K562 (cell line): ENCODE measurements around the gene GABRA4. TPM values are rescaled to one million over a fixed set of nuclear protein-coding genes. Genes with fewer than 3 reads are reported as not detected.

Experiments used
- ATAC-seq: fragments of 200-7000 bp; cut with Tn5 transposase; 3 replicates; pipeline ENCODE4 v1.9.1; 2020; ENCODE audit warnings: moderate library complexity
- Bru-seq: library from RNA; stranded (reverse); fragments of 400-500 nt; gene quantifications from one replicate; lab custom pipeline; 2021; lab: Mats Ljungman, UMichigan
- BruChase-seq, 2 experiments: library from RNA; stranded (reverse); fragments of 400-500 nt; gene quantifications; one replicate each; lab custom pipeline; 2021; lab: Mats Ljungman, UMichigan
- BruUV-seq: library from RNA; stranded (reverse); fragments of 400-500 nt; replicated peaks from 2 replicates; lab custom pipeline; 2021; lab: Mats Ljungman, UMichigan
- CTCF ChIA-PET: fragments of 300-600 bp; formaldehyde crosslinking; extraction: SDS; loops from one replicate; lab custom pipeline; 2021; ENCODE audit warnings: low intra/inter-chr PET ratio; lab: Yijun Ruan, JAX
- POLR2A ChIA-PET: fragments of 300-600, 350-650 bp; sonication (Branson Sonifier 250); formaldehyde crosslinking; extraction: SDS; loops from one replicate; lab custom pipeline; 2021; ENCODE audit warnings: antibody characterized with exemption, inconsistent platforms; lab: Yijun Ruan, JAX
- DNase-seq, 4 experiments: peaks; one replicate each; pipeline versions ENCODE4 v3.0.0 to v3.0.0-alpha.2; 2011 to 2018; ENCODE audit warnings: low spot score in 3 of 4, mixed read lengths in 3 of 4; ENCODE audit errors: extremely low read depth in 1 of 4
- FAIRE-seq: peaks from 2 replicates; lab custom pipeline; 2011; peaks lifted over from hg19 to GRCh38; lab: Jason Lieb, UNC
- H2AFZ ChIP-seq: 2 replicates; pipeline ENCODE4 v1.6.0; 2011; ENCODE audit warnings: low read depth, low read length, control low read depth, inconsistent platforms
- H3K27ac ChIP-seq: fragments of 200-600 bp; 3 replicates; pipeline ENCODE4 v1.8.0; 2011; ENCODE audit warnings: low read depth, mild to moderate bottlenecking, control low read depth, inconsistent platforms, low read length, moderate library complexity, mixed read lengths; ENCODE audit errors: extremely low read depth
- H3K27me3 ChIP-seq, 2 experiments: fragments of 300-600 bp in 1 of 2; 2 replicates in 1 of 2; 3 replicates in 1 of 2; pipeline versions ENCODE4 v1.6.0 to v1.8.0; 2011; ENCODE audit warnings: inconsistent platforms in 2 of 2, low read length in 2 of 2, mild to moderate bottlenecking in 1 of 2, mixed read lengths in 1 of 2, moderate library complexity in 1 of 2; ENCODE audit not compliant: control insufficient read depth in 2 of 2, insufficient read depth in 2 of 2
- H3K36me3 ChIP-seq: fragments of 300-600 bp; 3 replicates; pipeline ENCODE4 v1.8.0; 2011; ENCODE audit warnings: mild to moderate bottlenecking, low read length, inconsistent platforms; ENCODE audit not compliant: control insufficient read depth, insufficient read depth
- H3K4me1 ChIP-seq, 2 experiments: fragments of 200-600 bp in 1 of 2; replicated peaks in 1 of 2; 2 replicates in 1 of 2; 3 replicates in 1 of 2; pipeline versions ENCODE4 v1.5.1 to v1.8.0; 2011; ENCODE audit warnings: inconsistent platforms in 2 of 2, low read length in 2 of 2, mild to moderate bottlenecking in 1 of 2, mixed read lengths in 1 of 2, moderate library complexity in 1 of 2; ENCODE audit not compliant: control insufficient read depth in 2 of 2, insufficient read depth in 2 of 2
- H3K4me2 ChIP-seq: 2 replicates; pipeline ENCODE4 v1.6.1; 2011; ENCODE audit warnings: low read length, control low read depth, inconsistent platforms, mixed read lengths; ENCODE audit not compliant: insufficient read depth
- H3K4me3 ChIP-seq: fragments of 200-600 bp; sonication (generic), shearing (Covaris generic); 2 replicates; pipeline ENCODE4 v1.5.1; 2016; ENCODE audit warnings: control low read depth, inconsistent platforms
- H3K79me2 ChIP-seq: fragments of 200-600 bp; 3 replicates; pipeline ENCODE4 v1.8.0; 2011; ENCODE audit warnings: low read length, inconsistent platforms; ENCODE audit not compliant: control insufficient read depth, insufficient read depth
- H3K9ac ChIP-seq, 2 experiments: 2 replicates each; pipeline versions ENCODE4 v1.6.0 to v1.6.1; 2011; ENCODE audit warnings: low read depth in 2 of 2, low read length in 2 of 2, control low read depth in 1 of 2, inconsistent platforms in 1 of 2, mild to moderate bottlenecking in 1 of 2, mixed read lengths in 1 of 2; ENCODE audit not compliant: insufficient read depth in 1 of 2
- H3K9me1 ChIP-seq: one replicate; pipeline ENCODE4 v1.6.0; 2011; ENCODE audit warnings: inconsistent platforms, mild to moderate bottlenecking, low read length, moderate library complexity; ENCODE audit not compliant: control insufficient read depth, insufficient read depth
- H3K9me3 ChIP-seq: replicated peaks from 2 replicates; pipeline ENCODE4 v1.5.1; 2011; ENCODE audit warnings: low read depth, low read length, inconsistent platforms; ENCODE audit not compliant: control insufficient read depth, insufficient read depth
- H4K20me1 ChIP-seq: replicated peaks from 2 replicates; pipeline ENCODE4 v1.6.1; 2011; ENCODE audit warnings: low read length, inconsistent platforms, mixed read lengths; ENCODE audit not compliant: control insufficient read depth, insufficient read depth
- ATF1 ChIP-seq, 2 experiments: fragments of 450-650 bp in 1 of 2; IDR thresholded peaks; 2 replicates each; pipeline ENCODE4 v1.6.1; 2016; ENCODE audit warnings: missing compliant biosample characterization in 1 of 2, missing genetic modification characterization in 1 of 2
- CHCHD3 ChIP-seq: fragments of 250-450 bp; sonication (Bioruptor Pico); IDR thresholded peaks from 2 replicates; pipeline ENCODE4 v2.1.2; 2022; ENCODE audit warnings: mild to moderate bottlenecking
- EP400 ChIP-seq: fragments of 450-650 bp; IDR thresholded peaks from 2 replicates; pipeline ENCODE4 v1.6.1; 2017; ENCODE audit warnings: antibody characterized with exemption, mild to moderate bottlenecking, moderate library complexity
- SLC30A9 ChIP-seq: fragments of 250-450 bp; sonication (Bioruptor Pico); IDR thresholded peaks from 2 replicates; pipeline ENCODE4 v1.8.0; 2022; ENCODE audit warnings: mild to moderate bottlenecking, moderate library complexity
- ZNF644 ChIP-seq: fragments of 200-800 bp; sonication (Bioruptor generic); IDR thresholded peaks from 2 replicates; pipeline ENCODE4 v1.6.1; 2016; ENCODE audit warnings: low read depth, missing genetic modification characterization, missing compliant biosample characterization
- ZNF764 ChIP-seq: fragments of 250-450 bp; sonication (Bioruptor Pico); IDR thresholded peaks from 2 replicates; pipeline ENCODE4 v1.4.0; 2020; ENCODE audit warnings: low read depth, mild to moderate bottlenecking, moderate library complexity
- WGBS: fragments of 100-300 bp; shearing (Covaris generic); methylation state at CpG from one replicate; pipeline ENCODE4 v1.1.6; 2016; ENCODE audit warnings: low coverage, mixed read lengths; ENCODE audit not compliant: insufficient coverage; ENCODE audit errors: missing lambda C conversion rate; 5-methylcytosine and 5-hydroxymethylcytosine counted together
- in situ Hi-C: fragments of 300-500 bp; cut with MboI; formaldehyde crosslinking; loops from 4 replicates; pipeline ENCODE4 v1.15.0; 2018; ENCODE audit warnings: inconsistent platforms, mixed read lengths
- intact Hi-C: fragments of 100-400 bp; cut with micrococcal nuclease; formaldehyde crosslinking; loops from 2 replicates; pipeline ENCODE4 v1.14.2; 2022
- long read RNA-seq, 3 experiments: library from polyadenylated mRNA in 2 of 3; library from RNA in 1 of 3; unstranded in 2 of 3; stranded (forward) in 1 of 3; transcript quantifications; one replicate each; pipeline ENCODE4 v2.0.0, GENCODE V29; 2019 to 2022
- polyA minus RNA-seq, 3 experiments: library from RNA; depleted of rRNA, polyadenylated mRNA; stranded (reverse); fragments of >200 nt; gene quantifications; 2 replicates each; pipeline ENCODE4 v1.2.3, GENCODE V29; 2011
- polyA plus RNA-seq, 8 experiments: library from polyadenylated mRNA; depleted of rRNA in 4 of 8; stranded (reverse) in 5 of 8; unstranded in 3 of 8; fragments of >200 nt; fragmentation: Nextera tagmentation in 2 of 8; fragmentation: Illumina TruSeq in 1 of 8; extraction: Ambion mirVana in 2 of 8; extraction: Trizol in 1 of 8; gene quantifications; 2 replicates each; pipeline versions ENCODE4 v1.2.1 to v1.2.3, GENCODE V29; 2011 to 2014; ENCODE audit warnings: inconsistent platforms in 1 of 8, missing spikeins in 1 of 8
- total RNA-seq, 7 experiments: library from RNA; depleted of rRNA in 6 of 7; stranded (reverse); fragments of >200 nt in 6 of 7; fragmentation: Illumina TruSeq in 2 of 7; extraction: Trizol in 2 of 7; gene quantifications; 2 replicates each; pipeline versions ENCODE4 v1.2.1 to v1.2.3, GENCODE V29; 2011 to 2021; ENCODE audit warnings: low replicate concordance in 1 of 7
- TF ChIP-seq, protein P1 (sequence below): fragments of 450-650 bp; formaldehyde crosslinking; IDR thresholded peaks from 2 replicates; pipeline ENCODE4 v1.4.0; 2020; ENCODE audit warnings: mild to moderate bottlenecking, moderate library complexity
- TF ChIP-seq, protein P2 (sequence below): fragments of 450-650 bp; formaldehyde crosslinking; IDR thresholded peaks from 2 replicates; pipeline ENCODE4 v1.4.0; 2022; ENCODE audit warnings: missing genetic modification characterization
- TF ChIP-seq, protein P3 (sequence below), 2 experiments: fragments of 450-650 bp; conservative IDR thresholded peaks; 2 replicates each; pipeline ENCODE4 v1.6.1; 2017; ENCODE audit warnings: mild to moderate bottlenecking in 2 of 2, moderate library complexity in 2 of 2
- TF ChIP-seq, protein P4 (sequence below): IDR thresholded peaks from 3 replicates; pipeline ENCODE4 v1.6.1; 2011; ENCODE audit warnings: borderline replicate concordance, mild to moderate bottlenecking; ENCODE audit not compliant: insufficient read length, insufficient read depth

The GABRA4 gene
- not detected in 2 replicates for total RNA-seq (2011; cell fraction: chromatin; rRNA removed; ENCODE audit: low replicate concordance)
- not detected in 2 replicates for total RNA-seq (2011; cell fraction: nucleolus; rRNA removed)
- not detected in 2 replicates for total RNA-seq (2011; cell fraction: nucleoplasm; rRNA removed)
- total RNA-seq (2014; rRNA removed): not detected in 2 replicates
- not detected in 2 replicates for total RNA-seq (2014; rRNA removed; fragmentation: Illumina TruSeq; extraction: Trizol)
- total RNA-seq (2015; rRNA removed; fragmentation: Illumina TruSeq; extraction: Trizol): not detected in 2 replicates
- not detected in 2 replicates for total RNA-seq (2021)
- polyA plus RNA-seq (2011; rRNA removed): not detected in 2 replicates
- not detected in 2 replicates for polyA plus RNA-seq (2011; cell fraction: cytosol; rRNA removed)
- not detected in 2 replicates for polyA plus RNA-seq (2011; cell fraction: nucleus; rRNA removed)
- not detected in 2 replicates for polyA plus RNA-seq (2012)
- polyA plus RNA-seq (2014; fragmentation: Illumina TruSeq; extraction: Trizol): not detected in 2 replicates
- not detected for polyA plus RNA-seq (2014; fragmentation: Nextera tagmentation; extraction: Ambion mirVana)
- not detected in 2 replicates for polyA plus RNA-seq (2014; rRNA removed)
- not detected in 2 replicates for polyA minus RNA-seq (2011; rRNA and poly(A)+ RNA removed)
- polyA minus RNA-seq (2011; cell fraction: cytosol; rRNA and poly(A)+ RNA removed): not detected in 2 replicates
- polyA minus RNA-seq (2011; cell fraction: nucleus; rRNA and poly(A)+ RNA removed): not detected in 2 replicates
- not detected for Bru-seq, nascent RNA
- not detected for BruChase-seq, experiment 1, labeled RNA remaining after a 2-hour chase
- not detected for BruChase-seq, experiment 2, labeled RNA remaining after a 6-hour chase
- long read RNA-seq, experiment 1: 0 reads
- long read RNA-seq, experiment 2: 0 reads
- long read RNA-seq, experiment 3: 0 reads

DNA sequence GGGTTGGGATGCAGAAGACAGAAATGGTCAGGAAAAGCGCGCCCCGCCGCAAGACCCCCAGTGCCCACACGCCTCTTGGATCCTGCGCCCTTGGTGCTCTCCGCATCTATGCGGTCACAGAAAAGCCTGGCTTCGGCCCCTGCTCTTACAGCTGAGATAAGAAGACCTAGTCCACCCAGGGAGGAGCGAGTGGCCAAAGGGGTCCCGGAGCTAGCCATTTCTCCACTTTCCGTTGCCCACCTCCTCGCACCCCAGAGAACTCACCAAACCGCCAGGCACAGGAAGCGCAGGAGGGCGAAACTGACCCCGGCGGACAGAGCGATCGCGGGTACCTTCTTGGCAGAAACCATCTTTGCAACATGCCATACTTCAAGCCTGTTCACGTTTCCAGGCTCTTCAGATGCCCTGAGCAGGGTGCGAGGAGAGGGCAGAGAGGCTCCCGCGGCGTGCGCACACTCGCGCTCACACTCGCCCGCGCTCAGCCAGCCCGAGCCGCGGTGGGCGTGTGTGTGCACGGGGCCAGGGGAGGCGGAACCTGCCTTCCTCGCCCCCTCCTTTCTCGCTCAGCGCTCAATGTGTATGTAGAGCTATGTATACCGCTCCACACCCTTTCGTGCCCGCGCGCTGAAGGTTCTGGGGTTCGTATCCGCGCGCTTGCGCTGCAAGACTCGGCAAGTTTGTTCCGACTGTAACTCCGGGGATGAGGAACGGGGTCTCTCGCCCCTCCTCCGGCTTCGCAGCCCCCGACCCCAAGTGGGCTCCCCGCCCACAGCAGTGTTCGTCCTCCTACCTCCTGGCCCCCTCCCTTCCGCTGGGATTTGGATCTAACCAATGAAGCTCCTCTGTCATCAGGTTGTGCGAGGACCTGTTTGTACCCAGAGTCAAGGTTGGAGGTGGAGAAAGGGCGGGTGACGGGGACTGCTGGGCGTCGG lies at the start of gene GABRA4:
Gene GABRA4 (minus strand): TSS at position 507 of the 932 bp plus-strand sequence. CDS start 157 bp downstream, at position 350.
- Histone ChIP-seq H3K4me2 (no peak within 1 kb of the TSS), H3K27ac (no peak within 1 kb of the TSS), H3K9me1 (no peaks in the 10 kb centered on the region), H3K9ac (no peak within 1 kb of the TSS), H3K9me3 (no peaks in the 10 kb centered on the region), H2AFZ (no peak within 1 kb of the TSS), H3K4me3 (no peak within 1 kb of the TSS), H3K27me3 (no peaks in the 10 kb centered on the region), H3K79me2 (no peaks in the 10 kb centered on the region), H3K36me3 (no peaks in the 10 kb centered on the region), H4K20me1 (no peaks in the 10 kb centered on the region), H3K4me1 (no peaks in the 10 kb centered on the region)
- ChIA-PET POLR2A (no interaction called here), CTCF (no interaction called here)
- FAIRE-seq (no peak), ATAC-seq (no peak), DNase-seq (no peak)
- in situ Hi-C loops: no loop called here
- WGBS: 16% methylated on average over 43 of the region's 67 CpGs
- no TSS peak for BruUV-seq
- intact Hi-C loops: no loop called here
- TF ChIP-seq, protein P1, sequence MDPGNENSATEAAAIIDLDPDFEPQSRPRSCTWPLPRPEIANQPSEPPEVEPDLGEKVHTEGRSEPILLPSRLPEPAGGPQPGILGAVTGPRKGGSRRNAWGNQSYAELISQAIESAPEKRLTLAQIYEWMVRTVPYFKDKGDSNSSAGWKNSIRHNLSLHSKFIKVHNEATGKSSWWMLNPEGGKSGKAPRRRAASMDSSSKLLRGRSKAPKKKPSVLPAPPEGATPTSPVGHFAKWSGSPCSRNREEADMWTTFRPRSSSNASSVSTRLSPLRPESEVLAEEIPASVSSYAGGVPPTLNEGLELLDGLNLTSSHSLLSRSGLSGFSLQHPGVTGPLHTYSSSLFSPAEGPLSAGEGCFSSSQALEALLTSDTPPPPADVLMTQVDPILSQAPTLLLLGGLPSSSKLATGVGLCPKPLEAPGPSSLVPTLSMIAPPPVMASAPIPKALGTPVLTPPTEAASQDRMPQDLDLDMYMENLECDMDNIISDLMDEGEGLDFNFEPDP: no peak
- TF ChIP-seq ZNF764: no peak
- no peak for TF ChIP-seq SLC30A9 (CRISPR knock-in tag)
- no peak for TF ChIP-seq EP400
- TF ChIP-seq, protein P2, sequence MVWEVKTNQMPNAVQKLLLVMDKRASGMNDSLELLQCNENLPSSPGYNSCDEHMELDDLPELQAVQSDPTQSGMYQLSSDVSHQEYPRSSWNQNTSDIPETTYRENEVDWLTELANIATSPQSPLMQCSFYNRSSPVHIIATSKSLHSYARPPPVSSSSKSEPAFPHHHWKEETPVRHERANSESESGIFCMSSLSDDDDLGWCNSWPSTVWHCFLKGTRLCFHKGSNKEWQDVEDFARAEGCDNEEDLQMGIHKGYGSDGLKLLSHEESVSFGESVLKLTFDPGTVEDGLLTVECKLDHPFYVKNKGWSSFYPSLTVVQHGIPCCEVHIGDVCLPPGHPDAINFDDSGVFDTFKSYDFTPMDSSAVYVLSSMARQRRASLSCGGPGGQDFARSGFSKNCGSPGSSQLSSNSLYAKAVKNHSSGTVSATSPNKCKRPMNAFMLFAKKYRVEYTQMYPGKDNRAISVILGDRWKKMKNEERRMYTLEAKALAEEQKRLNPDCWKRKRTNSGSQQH (CRISPR knock-in tag): no peak
- no peak for TF ChIP-seq ZNF644 (tag)
- TF ChIP-seq, protein P3, sequence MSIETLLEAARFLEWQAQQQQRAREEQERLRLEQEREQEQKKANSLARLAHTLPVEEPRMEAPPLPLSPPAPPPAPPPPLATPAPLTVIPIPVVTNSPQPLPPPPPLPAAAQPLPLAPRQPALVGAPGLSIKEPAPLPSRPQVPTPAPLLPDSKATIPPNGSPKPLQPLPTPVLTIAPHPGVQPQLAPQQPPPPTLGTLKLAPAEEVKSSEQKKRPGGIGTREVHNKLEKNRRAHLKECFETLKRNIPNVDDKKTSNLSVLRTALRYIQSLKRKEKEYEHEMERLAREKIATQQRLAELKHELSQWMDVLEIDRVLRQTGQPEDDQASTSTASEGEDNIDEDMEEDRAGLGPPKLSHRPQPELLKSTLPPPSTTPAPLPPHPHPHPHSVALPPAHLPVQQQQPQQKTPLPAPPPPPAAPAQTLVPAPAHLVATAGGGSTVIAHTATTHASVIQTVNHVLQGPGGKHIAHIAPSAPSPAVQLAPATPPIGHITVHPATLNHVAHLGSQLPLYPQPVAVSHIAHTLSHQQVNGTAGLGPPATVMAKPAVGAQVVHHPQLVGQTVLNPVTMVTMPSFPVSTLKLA (conservative IDR thresholded peaks at IDR 0.05): no peak
- no peak for TF ChIP-seq CHCHD3 (CRISPR knock-in tag)
- no peak for TF ChIP-seq ATF1 (CRISPR knock-in tag; IDR thresholded peaks at IDR 0.05)
- TF ChIP-seq ATF1 (tag; IDR thresholded peaks at IDR 0.05): no peak
- TF ChIP-seq, protein P4, sequence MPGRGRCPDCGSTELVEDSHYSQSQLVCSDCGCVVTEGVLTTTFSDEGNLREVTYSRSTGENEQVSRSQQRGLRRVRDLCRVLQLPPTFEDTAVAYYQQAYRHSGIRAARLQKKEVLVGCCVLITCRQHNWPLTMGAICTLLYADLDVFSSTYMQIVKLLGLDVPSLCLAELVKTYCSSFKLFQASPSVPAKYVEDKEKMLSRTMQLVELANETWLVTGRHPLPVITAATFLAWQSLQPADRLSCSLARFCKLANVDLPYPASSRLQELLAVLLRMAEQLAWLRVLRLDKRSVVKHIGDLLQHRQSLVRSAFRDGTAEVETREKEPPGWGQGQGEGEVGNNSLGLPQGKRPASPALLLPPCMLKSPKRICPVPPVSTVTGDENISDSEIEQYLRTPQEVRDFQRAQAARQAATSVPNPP: no peak
